HCT116 (cell line): Measurements from ENCODE around the gene BECN2. TPM values are rescaled to one million over a fixed set of nuclear protein-coding genes. Genes with fewer than 3 reads are reported as not detected.

Source experiments
- ATAC-seq: fragments of 200-7000 bp; cut with Tn5 transposase; 2 replicates; pipeline ENCODE4 v1.9.1; 2020; ENCODE audit warnings: mild to moderate bottlenecking, moderate library complexity
- BruUV-seq: library from RNA; stranded (reverse); fragments of 400-500 nt; replicated peaks from 2 replicates; lab custom pipeline; 2021; lab: Mats Ljungman, UMichigan
- CTCF ChIA-PET: fragments of 300-600 bp; sonication (Branson Sonifier 250); formaldehyde crosslinking; loops from one replicate; lab custom pipeline; 2021; ENCODE audit warnings: antibody characterized with exemption; lab: Charles Lee
- POLR2A ChIA-PET: fragments of 300-600, 350-600 bp; sonication (Branson Sonifier 250); formaldehyde crosslinking; loops from one replicate; lab custom pipeline; 2021; ENCODE audit warnings: antibody characterized with exemption; lab: Charles Lee
- RAD21 ChIA-PET, 2 experiments: fragments of 300-600 bp; sonication (Branson Sonifier 250); formaldehyde crosslinking; loops; one replicate each; lab custom pipeline; 2023; ENCODE audit warnings: low total read pairs in 2 of 2; ENCODE audit not compliant: uncharacterized antibody in 2 of 2, unreplicated experiment in 2 of 2, low non-redundant PET in 1 of 2; lab: Charles Lee
- DNase-seq: peaks from one replicate; pipeline ENCODE4 v3.0.0-alpha.2; 2010; ENCODE audit warnings: low read depth, low spot score
- H2AFZ ChIP-seq: fragments of 200-600 bp; shearing (Covaris generic), sonication (generic); 2 replicates; pipeline ENCODE4 v1.6.1; 2017; ENCODE audit warnings: low read depth, mixed run types, mixed read lengths, antibody characterized with exemption, low read length; ENCODE audit not compliant: poor library complexity, severe bottlenecking
- H3K27ac ChIP-seq: 2 replicates; pipeline ENCODE4 v1.5.1; 2012; ENCODE audit warnings: low read depth, low read length
- H3K27me3 ChIP-seq: fragments of 200-600 bp; sonication (generic); 2 replicates; pipeline ENCODE4 v1.6.1; 2016; ENCODE audit warnings: mixed run types, low read length, mixed read lengths; ENCODE audit not compliant: insufficient read depth
- H3K36me3 ChIP-seq, 2 experiments: fragments of 200-500 bp in 1 of 2; fragments of 200-600 bp in 1 of 2; sonication (Bioruptor generic) in 1 of 2; sonication (generic) in 1 of 2; 2 replicates each; pipeline versions ENCODE4 v1.5.1 to v1.6.1; 2014 to 2016; ENCODE audit warnings: low read length in 2 of 2, inconsistent platforms in 1 of 2, mixed read lengths in 1 of 2, mixed run types in 1 of 2; ENCODE audit not compliant: insufficient read depth in 2 of 2, control insufficient read depth in 1 of 2
- H3K4me1 ChIP-seq, 2 experiments: fragments of 200-600 bp in 1 of 2; sonication (generic) in 1 of 2; 2 replicates each; pipeline versions ENCODE4 v1.5.1 to v1.6.1; 2012 to 2017; ENCODE audit warnings: low read length in 2 of 2, inconsistent platforms in 1 of 2, mild to moderate bottlenecking in 1 of 2, mixed read lengths in 1 of 2, mixed run types in 1 of 2, moderate library complexity in 1 of 2; ENCODE audit not compliant: insufficient read depth in 2 of 2, control insufficient read depth in 1 of 2
- H3K4me2 ChIP-seq: fragments of 200-600 bp; sonication (generic); 2 replicates; pipeline ENCODE4 v1.6.1; 2017; ENCODE audit warnings: mixed run types, low read length, mixed read lengths
- H3K4me3 ChIP-seq, 2 experiments: fragments of 200-600 bp in 1 of 2; sonication (generic) in 1 of 2; replicated peaks in 1 of 2; 2 replicates each; pipeline ENCODE4 v1.5.1; 2011 to 2016; ENCODE audit warnings: low read length in 2 of 2, control low read depth in 1 of 2, low read depth in 1 of 2, mild to moderate bottlenecking in 1 of 2, mixed read lengths in 1 of 2, mixed run types in 1 of 2
- H3K79me2 ChIP-seq: fragments of 200-600 bp; sonication (generic); 2 replicates; pipeline ENCODE4 v1.6.1; 2017; ENCODE audit warnings: mild to moderate bottlenecking, mixed run types, low read length, moderate library complexity, mixed read lengths; ENCODE audit not compliant: insufficient read depth
- H3K9ac ChIP-seq: fragments of 200-600 bp; sonication (generic); 2 replicates; pipeline ENCODE4 v1.6.1; 2016; ENCODE audit warnings: low read length, mixed read lengths
- H3K9me2 ChIP-seq: fragments of 200-600 bp; sonication (generic), shearing (Covaris generic); 2 replicates; pipeline ENCODE4 v1.6.1; 2017; ENCODE audit warnings: mixed run types, mild to moderate bottlenecking, moderate library complexity; ENCODE audit not compliant: insufficient read depth
- H3K9me3 ChIP-seq, 2 experiments: fragments of 200-500 bp in 1 of 2; fragments of 200-600 bp in 1 of 2; sonication (Bioruptor generic) in 1 of 2; sonication (generic) in 1 of 2; 2 replicates each; pipeline ENCODE4 v1.6.1; 2014 to 2017; ENCODE audit warnings: low read length in 2 of 2, mixed read lengths in 2 of 2, inconsistent platforms in 1 of 2, low read depth in 1 of 2, mild to moderate bottlenecking in 1 of 2, mixed run types in 1 of 2, moderate library complexity in 1 of 2; ENCODE audit not compliant: control insufficient read depth in 1 of 2, insufficient read depth in 1 of 2
- H4K20me1 ChIP-seq: fragments of 200-600 bp; sonication (generic), shearing (Covaris generic); 2 replicates; pipeline ENCODE4 v1.6.1; 2017; ENCODE audit warnings: mixed run types, mild to moderate bottlenecking, moderate library complexity; ENCODE audit not compliant: insufficient read depth
- CBX3 ChIP-seq: IDR thresholded peaks from 2 replicates; pipeline ENCODE4 v1.6.1; 2012; ENCODE audit warnings: low read depth
- EGR1 ChIP-seq: IDR thresholded peaks from 2 replicates; pipeline ENCODE4 v1.6.1; 2012; ENCODE audit warnings: low read depth
- ELF1 ChIP-seq: IDR thresholded peaks from 2 replicates; pipeline ENCODE4 v1.6.1; 2012; ENCODE audit warnings: low read depth, borderline replicate concordance
- EZH2 ChIP-seq: fragments of 200-600 bp; sonication (generic); IDR thresholded peaks from 2 replicates; pipeline ENCODE4 v1.6.1; 2017; ENCODE audit warnings: antibody characterized with exemption, mixed run types
- POLR2AphosphoS5 ChIP-seq: IDR thresholded peaks from 2 replicates; pipeline ENCODE4 v1.6.1; 2011; ENCODE audit warnings: mild to moderate bottlenecking, low read depth, low read length, moderate library complexity
- SIN3A ChIP-seq: IDR thresholded peaks from 2 replicates; pipeline ENCODE4 v1.6.1; 2012; ENCODE audit warnings: low read depth
- intact Hi-C: fragments of 100-400 bp; cut with micrococcal nuclease; formaldehyde crosslinking; loops from 2 replicates; pipeline ENCODE4 v1.10.0; 2022
- total RNA-seq: library from RNA; stranded (reverse); gene quantifications from one replicate; pipeline ENCODE4 v1.2.1, GENCODE V29; 2021; ENCODE audit not compliant: unreplicated experiment
- TF ChIP-seq, protein P1 (sequence below): IDR thresholded peaks from 2 replicates; pipeline ENCODE4 v1.6.1; 2011; ENCODE audit warnings: mild to moderate bottlenecking, low read length, moderate library complexity; ENCODE audit not compliant: insufficient replicate concordance; ENCODE audit errors: extremely low read depth
- TF ChIP-seq, protein P2 (sequence below): IDR thresholded peaks from 2 replicates; pipeline ENCODE4 v1.6.1; 2012

The BECN2 gene
- total RNA-seq, 1 experiment from 2014 or later: not detected

DNA sequence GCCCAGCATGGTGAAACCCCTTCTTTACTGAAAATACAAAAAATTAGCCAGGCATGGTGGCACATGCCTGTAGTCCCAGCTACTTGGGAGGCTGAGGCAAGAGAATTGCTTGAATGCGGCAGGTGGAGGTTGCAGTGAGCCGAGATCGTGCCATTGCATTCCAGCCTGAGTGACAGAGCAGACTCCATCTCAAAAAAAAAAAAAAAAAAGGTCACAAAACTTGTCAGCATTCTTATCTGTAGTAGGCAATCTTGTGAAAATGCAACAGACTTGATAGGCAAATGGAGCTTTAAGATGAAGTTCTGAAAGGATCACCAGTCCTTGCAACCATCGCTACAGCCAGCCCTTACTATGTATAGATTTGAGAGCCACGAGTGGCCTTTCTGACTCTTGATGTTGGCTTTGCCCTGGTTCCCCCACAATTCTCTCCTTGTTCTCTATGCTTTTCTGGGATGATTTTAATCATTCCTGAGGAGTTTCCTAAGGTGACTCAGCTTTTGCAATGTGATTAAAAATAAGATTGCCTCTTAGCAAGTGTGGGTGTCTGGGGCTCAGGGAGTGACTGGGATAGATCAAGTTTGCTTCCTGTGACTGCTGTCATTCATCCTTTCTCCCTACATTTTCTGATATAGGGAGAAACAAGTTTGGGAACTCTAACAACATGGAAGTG, 48.4 kb downstream of the BECN2 start:
- no peak for TF ChIP-seq CBX3
- TF ChIP-seq EZH2: no peak
- no peak for TF ChIP-seq EGR1
- no peak for TF ChIP-seq POLR2AphosphoS5
- TF ChIP-seq ELF1: no peak
- no peak for TF ChIP-seq SIN3A
- TF ChIP-seq, protein P1, sequence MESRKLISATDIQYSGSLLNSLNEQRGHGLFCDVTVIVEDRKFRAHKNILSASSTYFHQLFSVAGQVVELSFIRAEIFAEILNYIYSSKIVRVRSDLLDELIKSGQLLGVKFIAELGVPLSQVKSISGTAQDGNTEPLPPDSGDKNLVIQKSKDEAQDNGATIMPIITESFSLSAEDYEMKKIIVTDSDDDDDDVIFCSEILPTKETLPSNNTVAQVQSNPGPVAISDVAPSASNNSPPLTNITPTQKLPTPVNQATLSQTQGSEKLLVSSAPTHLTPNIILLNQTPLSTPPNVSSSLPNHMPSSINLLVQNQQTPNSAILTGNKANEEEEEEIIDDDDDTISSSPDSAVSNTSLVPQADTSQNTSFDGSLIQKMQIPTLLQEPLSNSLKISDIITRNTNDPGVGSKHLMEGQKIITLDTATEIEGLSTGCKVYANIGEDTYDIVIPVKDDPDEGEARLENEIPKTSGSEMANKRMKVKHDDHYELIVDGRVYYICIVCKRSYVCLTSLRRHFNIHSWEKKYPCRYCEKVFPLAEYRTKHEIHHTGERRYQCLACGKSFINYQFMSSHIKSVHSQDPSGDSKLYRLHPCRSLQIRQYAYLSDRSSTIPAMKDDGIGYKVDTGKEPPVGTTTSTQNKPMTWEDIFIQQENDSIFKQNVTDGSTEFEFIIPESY: no peak
- TF ChIP-seq, all 23 proteins: peak for 0
- ChIA-PET RAD21 (no interaction called here), CTCF (interaction anchor here (0.8 to 2.6 kb wide), 2 partner anchors 8 to 15 kb away, joined by 3 to 15 read pairs; partner anchors contain the start of gene MAP1LC3C), POLR2A (no interaction called here)
- Histone ChIP-seq H3K9me3 (no peaks in the 10 kb centered on the region), H3K27ac (no peak overlapping the region), H2AFZ (no peak overlapping the region), H3K27me3 (no peaks in the 10 kb centered on the region), H3K4me2 (peak overlapping the region; percentile 30; the same call in 1 of the 2 replicates), H4K20me1 (no peaks in the 10 kb centered on the region), H3K9ac (no peak overlapping the region), H3K36me3 (no peaks in the 10 kb centered on the region), H3K79me2 (no peaks in the 10 kb centered on the region), H3K9me2 (no peaks in the 10 kb centered on the region), H3K4me3 (no peak overlapping the region), H3K4me1 (peaks cover 6 to 13% of the 10 kb centered on the region in 2 experiments)
- no TSS peak for BruUV-seq
- ATAC-seq (peak; percentile 35), DNase-seq (no peak)
- intact Hi-C loops: no loop called here

DNA sequence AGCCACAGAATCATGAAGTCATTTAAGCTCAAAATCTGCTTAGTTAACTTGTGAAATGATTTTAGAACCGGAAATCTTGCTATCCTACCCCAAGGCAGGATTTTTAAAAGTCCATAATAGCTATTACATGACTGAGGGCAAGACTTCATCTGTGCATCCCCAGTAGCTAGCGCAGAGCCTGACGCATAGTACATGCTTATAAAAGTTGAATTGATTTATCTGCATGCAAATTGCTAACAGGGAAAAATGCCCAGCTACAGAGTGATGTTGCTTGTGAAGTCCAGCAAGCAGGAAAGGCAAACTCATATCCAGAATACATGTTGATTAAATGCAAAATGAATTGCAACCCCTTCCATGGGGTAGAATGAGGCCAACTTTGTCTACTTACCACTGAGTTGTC, 49.4 kb downstream of the BECN2 start:
- RAD21 ChIA-PET: no interaction called here

More for the DNA sequence above, 49.4 kb downstream of the BECN2 start:
- Histone ChIP-seq H3K4me1 (peaks cover 6 to 13% of the 10 kb centered on the region in 2 experiments), H3K4me2 (no peak overlapping the region), H3K27ac (no peak overlapping the region), H3K27me3 (no peaks in the 10 kb centered on the region), H4K20me1 (no peaks in the 10 kb centered on the region), H3K9ac (no peak overlapping the region), H3K9me3 (no peaks in the 10 kb centered on the region), H3K9me2 (no peaks in the 10 kb centered on the region), H3K36me3 (no peaks in the 10 kb centered on the region), H3K4me3 (no peak overlapping the region), H3K79me2 (no peaks in the 10 kb centered on the region), H2AFZ (no peak overlapping the region)
- ChIA-PET POLR2A (no interaction called here), CTCF (interaction anchor here (0.8 to 2.6 kb wide), 2 partner anchors 9 to 14 kb away, joined by 3 to 15 read pairs; partner anchors contain the start of gene MAP1LC3C)
- TF ChIP-seq, protein P2, sequence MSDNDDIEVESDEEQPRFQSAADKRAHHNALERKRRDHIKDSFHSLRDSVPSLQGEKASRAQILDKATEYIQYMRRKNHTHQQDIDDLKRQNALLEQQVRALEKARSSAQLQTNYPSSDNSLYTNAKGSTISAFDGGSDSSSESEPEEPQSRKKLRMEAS: no peak
- no peak for TF ChIP-seq SIN3A
- intact Hi-C loops: no loop called here
- BruUV-seq: no TSS peak
- DNase-seq (no peak), ATAC-seq (no peak)

Other genes starting within 250 kb of the BECN2 start
- gene EXO1, start 109.6 kb upstream of the BECN2 start, total RNA-seq: 32.9 TPM
- gene MAP1LC3C, start 41.3 kb downstream of the BECN2 start, total RNA-seq: not detected